Activated naive CD8-positive, alpha-beta T cell treated with anti-CD3 and anti-CD28 coated beads for 36 hours (primary cell): Measurements from ENCODE around the gene SCP2. TPM values are rescaled to one million over a fixed set of nuclear protein-coding genes. Genes with fewer than 3 reads are reported as not detected.

ENCODE experiments used
- DNase-seq: peaks from one replicate; pipeline ENCODE4 v3.0.0; 2021
- H3K27ac Mint-ChIP-seq: one replicate; pipeline ENCODE4 v1.8.0; 2022; ENCODE audit warnings: mild to moderate bottlenecking, moderate library complexity, mixed read lengths
- H3K27me3 Mint-ChIP-seq: one replicate; pipeline ENCODE4 v1.8.0; 2022; ENCODE audit warnings: mild to moderate bottlenecking, mixed read lengths
- H3K36me3 Mint-ChIP-seq: one replicate; pipeline ENCODE4 v1.8.0; 2021; ENCODE audit warnings: mild to moderate bottlenecking, mixed read lengths
- H3K4me1 Mint-ChIP-seq: one replicate; pipeline ENCODE4 v1.8.0; 2021; ENCODE audit warnings: mixed read lengths
- H3K4me3 Mint-ChIP-seq: one replicate; pipeline ENCODE4 v1.8.0; 2022; ENCODE audit warnings: mild to moderate bottlenecking, moderate library complexity, mixed read lengths
- H3K9me3 Mint-ChIP-seq: one replicate; pipeline ENCODE4 v1.8.0; 2022; ENCODE audit warnings: mixed read lengths
- total RNA-seq, 2 experiments: library from RNA; stranded (reverse); gene quantifications; one replicate each; pipeline ENCODE4 v1.2.3, GENCODE V29; 2021

The SCP2 gene
- total RNA-seq, 2 experiments from 2014 or later, result 63.9 to 66.2 TPM

DNA sequence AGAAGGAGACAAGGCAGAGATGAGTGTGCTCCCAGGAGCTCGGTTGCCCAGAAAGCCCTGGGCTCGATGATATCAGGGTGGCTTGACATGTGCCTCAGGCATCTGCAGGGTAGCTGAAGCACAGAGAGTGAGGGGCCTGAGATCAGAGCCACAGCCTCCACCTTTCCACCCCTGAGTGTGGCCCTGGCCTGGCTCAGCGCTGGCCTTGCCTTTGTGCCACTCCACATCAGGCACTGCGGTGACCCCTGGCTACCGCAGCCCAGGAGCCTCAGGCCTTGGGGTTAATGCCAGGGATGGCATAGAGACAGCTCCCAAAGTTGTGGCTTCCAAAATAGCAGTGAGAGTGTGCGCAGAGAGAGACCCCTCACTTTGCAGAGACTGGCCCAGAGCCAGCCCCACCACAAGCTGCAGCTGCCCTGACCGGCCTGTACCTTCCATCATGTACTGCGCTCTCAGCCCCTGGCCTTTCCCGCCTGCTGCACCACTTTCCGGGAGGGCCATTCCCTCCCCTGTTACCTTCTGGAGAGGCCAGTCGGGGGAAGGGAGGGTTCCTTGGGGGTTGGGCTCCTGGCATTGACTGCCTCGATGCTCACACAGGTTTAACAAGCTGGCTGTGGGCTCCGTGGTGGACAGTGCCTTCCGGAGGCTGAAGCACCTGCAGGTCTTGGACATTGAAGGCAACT, 154.4 kb downstream of the SCP2 start:
- no peak for DNase-seq
- Mint-ChIP-seq H3K36me3 (no peaks in the 10 kb centered on the region), H3K4me1 (no peaks in the 10 kb centered on the region), H3K4me3 (no peak overlapping the region), H3K27ac (no peak overlapping the region), H3K27me3 (no peaks in the 10 kb centered on the region), H3K9me3 (no peaks in the 10 kb centered on the region)

DNA sequence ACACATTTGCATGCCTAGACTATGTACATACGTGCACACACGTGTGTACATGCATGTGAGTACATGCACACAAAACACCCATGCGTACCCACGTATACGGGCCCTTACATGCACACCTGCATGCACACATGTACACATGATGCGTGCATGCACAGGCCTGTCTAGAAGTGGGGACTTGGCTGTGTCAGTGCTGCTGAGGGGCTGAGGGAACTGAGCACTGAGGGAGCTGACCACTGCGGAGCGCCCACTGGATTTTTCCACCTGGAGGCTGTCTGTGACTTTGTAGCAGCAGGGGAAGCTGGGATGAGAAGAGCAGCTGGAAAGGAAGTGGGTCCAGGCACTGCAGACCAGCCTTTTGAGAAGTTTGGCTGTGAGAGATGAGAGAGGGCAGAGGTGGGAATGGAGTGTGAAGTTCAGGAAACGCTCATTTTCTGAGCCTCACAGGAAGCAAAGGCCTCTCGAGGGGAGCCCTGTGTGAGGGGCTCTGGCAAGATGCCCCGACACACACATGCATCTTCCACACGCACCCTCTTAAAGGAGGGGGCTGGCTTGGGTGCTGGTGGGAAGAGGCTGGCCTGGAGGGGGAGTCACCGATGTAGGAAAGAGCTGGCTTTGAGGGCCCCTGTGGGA, 155.9 kb downstream of the SCP2 start:
- H3K9me3 Mint-ChIP-seq, result no peaks in the 10 kb centered on the region
- H3K27me3 Mint-ChIP-seq, result no peaks in the 10 kb centered on the region
- no peak overlapping the region for H3K4me3 Mint-ChIP-seq
- DNase-seq, result no peak
- no peaks in the 10 kb centered on the region for H3K4me1 Mint-ChIP-seq
- no peaks in the 10 kb centered on the region for H3K36me3 Mint-ChIP-seq
- no peak overlapping the region for H3K27ac Mint-ChIP-seq

DNA sequence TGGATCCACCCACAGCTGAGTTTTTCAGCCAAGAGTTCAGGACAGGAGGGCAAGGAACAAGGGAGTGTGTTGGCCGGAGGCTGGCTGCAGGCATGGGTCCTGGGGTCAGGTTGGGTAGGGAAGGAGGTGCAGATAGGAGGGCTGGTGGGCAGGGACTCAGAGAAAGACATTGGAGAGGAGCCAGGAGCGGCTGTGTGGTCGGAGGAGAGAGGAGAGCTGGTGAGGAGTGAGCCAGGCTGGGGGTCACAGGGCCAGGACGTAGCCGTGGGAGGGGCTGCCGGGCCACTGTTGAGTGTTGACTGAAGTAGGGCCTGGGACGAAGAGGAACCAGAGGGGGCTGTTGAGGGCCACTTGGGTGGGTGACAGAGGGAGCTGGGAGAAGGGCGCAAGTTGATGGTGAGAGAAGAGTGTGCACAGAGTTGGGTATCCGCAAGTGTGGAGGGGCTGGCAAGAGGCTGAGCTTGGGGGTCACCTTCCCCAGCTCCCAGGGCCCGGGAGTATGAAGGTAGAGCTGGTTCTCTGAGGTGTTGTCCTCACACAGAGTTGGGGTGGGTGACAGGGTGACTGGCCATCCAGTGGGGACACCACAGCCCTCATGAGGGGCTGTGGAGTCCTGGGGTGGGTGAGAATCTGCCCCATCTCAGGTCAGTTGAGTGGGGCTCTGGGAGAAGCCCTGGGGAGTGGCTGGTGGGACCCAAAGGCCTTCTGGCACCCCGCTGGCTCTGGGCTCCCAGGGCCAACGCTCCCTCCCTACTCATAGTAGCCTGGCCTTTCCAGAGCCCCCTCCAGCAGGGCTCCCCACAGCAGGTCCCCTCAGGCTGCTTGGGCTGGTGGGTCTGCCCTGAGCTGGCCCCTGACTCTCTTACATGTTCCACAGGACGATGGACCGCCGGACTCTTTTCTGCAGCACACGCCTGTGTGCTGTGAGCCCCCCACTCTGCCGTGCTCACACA, 156.8 kb downstream of the SCP2 start:
- H3K4me3 Mint-ChIP-seq, result no peak overlapping the region
- H3K27ac Mint-ChIP-seq, result no peak overlapping the region
- no peaks in the 10 kb centered on the region for H3K36me3 Mint-ChIP-seq
- no peaks in the 10 kb centered on the region for H3K4me1 Mint-ChIP-seq
- H3K9me3 Mint-ChIP-seq, result no peaks in the 10 kb centered on the region
- no peaks in the 10 kb centered on the region for H3K27me3 Mint-ChIP-seq
- DNase-seq, result no peak

DNA sequence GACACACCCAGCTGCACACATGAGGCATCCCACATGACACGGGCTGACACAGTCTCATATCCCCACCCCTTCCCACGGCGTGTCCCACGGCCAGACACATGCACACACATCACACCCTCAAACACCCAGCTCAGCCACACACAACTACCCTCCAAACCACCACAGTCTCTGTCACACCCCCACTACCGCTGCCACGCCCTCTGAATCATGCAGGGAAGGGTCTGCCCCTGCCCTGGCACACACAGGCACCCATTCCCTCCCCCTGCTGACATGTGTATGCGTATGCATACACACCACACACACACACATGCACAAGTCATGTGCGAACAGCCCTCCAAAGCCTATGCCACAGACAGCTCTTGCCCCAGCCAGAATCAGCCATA, 157.5 kb downstream of the SCP2 start:
- H3K4me1 Mint-ChIP-seq, result no peaks in the 10 kb centered on the region

DNA sequence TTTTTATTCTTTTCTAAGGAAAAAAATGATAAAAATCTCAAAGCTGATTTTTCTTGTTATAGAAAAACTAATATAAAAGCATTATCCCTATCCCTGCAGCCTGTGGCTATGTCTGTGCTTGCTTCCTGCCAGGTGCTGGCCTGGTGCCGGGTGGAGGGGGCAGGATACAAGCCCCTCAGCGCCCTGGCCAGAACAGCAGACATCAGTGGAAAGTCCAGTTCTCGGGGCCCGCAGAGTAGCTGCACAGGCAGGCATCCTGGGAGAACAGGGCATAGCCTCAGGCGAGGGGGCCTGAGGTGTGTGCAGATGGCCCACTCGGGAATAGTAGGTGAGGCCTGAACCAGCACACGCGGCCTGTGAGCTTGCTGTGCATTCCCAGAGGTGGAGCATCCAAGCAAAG, 158.3 kb downstream of the SCP2 start:
- Mint-ChIP-seq H3K27ac (no peak overlapping the region), H3K4me1 (no peaks in the 10 kb centered on the region), H3K4me3 (no peak overlapping the region), H3K36me3 (no peaks in the 10 kb centered on the region), H3K9me3 (no peaks in the 10 kb centered on the region), H3K27me3 (no peaks in the 10 kb centered on the region)
- no peak for DNase-seq

More for the DNA sequence above, 157.5 kb downstream of the SCP2 start:
- DNase-seq, result no peak
- H3K9me3 Mint-ChIP-seq, result no peaks in the 10 kb centered on the region
- no peak overlapping the region for H3K4me3 Mint-ChIP-seq
- H3K27ac Mint-ChIP-seq, result no peak overlapping the region
- H3K36me3 Mint-ChIP-seq, result no peaks in the 10 kb centered on the region
- no peaks in the 10 kb centered on the region for H3K27me3 Mint-ChIP-seq

DNA sequence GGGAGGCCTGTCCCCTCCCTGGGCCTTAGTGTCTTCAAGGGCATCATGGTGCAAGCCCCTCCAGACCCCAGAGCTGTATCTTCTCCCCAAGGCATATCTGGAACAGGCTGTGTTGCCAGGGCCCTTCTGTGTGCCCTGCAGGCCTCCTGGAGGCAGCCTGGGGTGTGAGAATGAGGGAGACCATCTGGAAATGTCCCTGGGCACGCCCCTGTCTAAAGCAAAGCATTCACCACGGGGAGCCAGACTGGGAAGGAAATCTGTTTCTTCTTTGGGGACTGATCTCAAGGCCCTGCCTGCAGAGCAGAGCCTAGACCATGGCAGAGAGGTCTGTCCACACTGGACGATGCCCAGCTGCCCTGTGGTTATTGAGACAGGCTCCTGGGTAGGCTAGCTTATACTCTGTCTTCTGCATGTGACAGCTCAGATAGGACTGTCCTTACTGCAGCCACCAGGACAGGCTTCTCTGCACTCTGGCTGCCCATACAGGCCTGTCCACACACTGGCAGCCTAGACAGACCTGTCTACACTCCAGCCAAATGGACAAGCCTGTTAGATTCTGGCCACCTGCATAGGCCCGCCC, 159.5 kb downstream of the SCP2 start:
- no peaks in the 10 kb centered on the region for H3K9me3 Mint-ChIP-seq
- H3K27me3 Mint-ChIP-seq, result no peaks in the 10 kb centered on the region
- no peak overlapping the region for H3K27ac Mint-ChIP-seq
- no peaks in the 10 kb centered on the region for H3K36me3 Mint-ChIP-seq
- DNase-seq, result no peak
- H3K4me3 Mint-ChIP-seq, result no peak overlapping the region
- no peaks in the 10 kb centered on the region for H3K4me1 Mint-ChIP-seq

DNA sequence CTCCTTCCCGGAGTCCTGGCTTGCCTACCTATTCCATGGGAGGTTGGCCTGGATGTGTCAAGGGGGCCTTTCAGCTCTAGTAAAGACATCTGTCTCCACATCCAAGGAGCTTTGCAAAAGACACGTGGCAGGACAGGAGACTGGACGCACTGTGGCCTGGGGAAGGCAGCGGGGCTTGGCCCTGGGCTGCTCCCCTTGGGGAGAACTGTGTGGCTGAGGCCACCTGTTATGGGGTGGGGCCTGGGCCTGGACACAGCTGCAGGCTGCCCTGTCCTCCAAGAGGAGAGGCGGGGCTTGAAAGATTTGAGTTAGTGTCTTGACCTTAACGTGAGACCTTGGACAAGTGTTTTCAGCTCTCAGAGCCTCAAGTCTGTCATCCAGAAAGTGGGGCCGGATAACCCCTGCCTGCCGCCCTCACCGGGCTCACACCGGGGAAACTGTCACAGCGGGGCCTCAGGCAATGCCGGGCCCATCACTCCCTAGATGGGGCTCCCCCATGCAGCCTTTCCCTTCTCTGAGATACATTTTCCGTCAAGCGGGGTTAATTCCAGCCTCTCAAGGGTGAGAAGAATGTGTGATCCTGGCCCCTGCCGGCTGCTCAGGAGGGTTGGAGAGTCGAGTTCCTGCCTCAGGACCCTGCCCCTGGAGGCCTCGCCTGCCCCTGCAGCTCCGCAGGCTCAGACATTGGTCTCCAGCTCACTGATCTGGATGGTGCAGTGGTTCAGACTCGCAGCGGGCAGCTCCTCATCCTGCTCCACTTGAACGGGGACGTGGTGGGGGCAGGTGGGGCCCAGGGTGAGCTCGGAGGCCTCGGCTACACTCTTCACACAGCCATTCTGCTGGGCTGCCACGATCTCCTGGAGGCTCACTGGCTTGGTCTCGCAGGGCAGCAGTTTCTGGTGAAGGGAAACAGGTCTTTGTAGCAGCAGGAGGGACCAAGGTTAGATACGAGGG, 160.5 kb downstream of the SCP2 start:
- H3K27ac Mint-ChIP-seq, result no peak overlapping the region
- no peak for DNase-seq
- no peaks in the 10 kb centered on the region for H3K9me3 Mint-ChIP-seq
- H3K27me3 Mint-ChIP-seq, result no peaks in the 10 kb centered on the region
- no peaks in the 10 kb centered on the region for H3K4me1 Mint-ChIP-seq
- no peak overlapping the region for H3K4me3 Mint-ChIP-seq
- H3K36me3 Mint-ChIP-seq, result no peaks in the 10 kb centered on the region

DNA sequence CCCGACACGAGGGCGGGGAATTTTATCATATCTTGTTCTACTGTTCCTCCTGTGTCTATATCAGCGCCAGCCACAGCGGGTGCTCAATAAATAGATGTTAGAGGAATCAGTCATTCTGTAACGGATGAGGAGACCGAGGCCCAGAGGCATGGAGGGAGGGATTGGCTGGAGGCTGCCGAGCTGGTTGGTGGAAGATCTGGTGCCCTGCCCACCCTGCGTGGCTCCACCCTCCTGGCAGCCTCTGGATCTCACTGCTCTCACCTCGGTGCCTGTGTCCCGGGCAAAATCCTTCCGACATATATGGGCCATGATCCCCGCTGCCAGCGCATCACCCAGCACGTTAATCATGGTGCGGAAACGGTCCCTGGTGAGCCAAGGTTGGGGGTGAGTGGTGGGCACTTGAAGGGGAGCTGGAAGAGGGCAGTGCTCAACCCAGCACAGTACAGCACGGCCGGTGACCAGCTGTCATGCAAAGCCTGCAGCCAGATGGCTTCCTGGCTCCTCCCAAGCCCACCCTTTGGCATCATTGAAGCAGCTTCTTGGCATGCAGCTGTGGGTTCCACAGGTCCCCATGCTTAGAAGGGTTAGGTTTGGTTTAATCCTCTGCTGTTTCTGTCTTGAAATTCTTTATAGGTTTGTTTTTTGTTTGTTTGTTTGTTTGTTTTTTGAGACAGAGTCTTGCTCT, 161.7 kb downstream of the SCP2 start:
- no peaks in the 10 kb centered on the region for H3K27me3 Mint-ChIP-seq
- H3K9me3 Mint-ChIP-seq, result no peaks in the 10 kb centered on the region
- DNase-seq, result no peak
- H3K4me1 Mint-ChIP-seq, result no peaks in the 10 kb centered on the region
- H3K36me3 Mint-ChIP-seq, result no peaks in the 10 kb centered on the region
- H3K4me3 Mint-ChIP-seq, result no peak overlapping the region
- H3K27ac Mint-ChIP-seq, result no peak overlapping the region

DNA sequence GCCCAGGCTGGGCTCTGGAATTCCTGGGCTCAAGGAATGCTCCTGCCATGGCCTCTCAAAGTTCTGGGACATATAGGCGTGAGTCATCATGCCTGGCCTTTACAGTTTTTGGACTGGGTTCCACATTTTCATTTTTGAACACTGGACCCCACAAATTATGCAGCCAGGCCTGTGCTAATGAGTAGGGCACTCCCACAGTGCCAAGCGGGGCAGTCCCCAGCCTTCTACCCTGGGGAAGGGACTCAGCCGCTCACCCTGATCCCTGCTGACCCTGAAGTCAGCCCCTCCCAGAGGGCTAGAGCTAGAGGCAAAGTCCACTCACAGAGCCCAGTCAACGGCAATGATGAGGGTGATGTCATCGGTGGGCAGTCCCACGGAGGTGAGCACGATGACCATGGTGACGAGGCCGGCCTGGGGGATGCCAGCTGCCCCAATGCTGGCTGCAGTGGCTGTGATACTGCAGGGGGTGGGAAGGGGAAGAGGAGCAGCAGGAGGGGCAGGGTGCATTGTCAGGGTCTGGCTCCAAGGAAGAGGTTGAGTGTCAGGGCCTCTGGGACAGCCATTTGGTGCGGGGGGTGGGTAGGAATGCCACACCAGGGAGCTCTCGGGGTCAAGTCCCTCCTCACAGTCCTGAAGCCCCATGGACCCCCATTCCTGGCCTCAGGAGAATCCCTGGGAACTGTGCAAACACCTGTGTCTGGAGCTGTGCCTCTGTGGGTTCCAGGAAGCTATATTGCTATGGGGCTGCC, 162.6 kb downstream of the SCP2 start:
- Mint-ChIP-seq H3K9me3 (no peaks in the 10 kb centered on the region), H3K36me3 (no peaks in the 10 kb centered on the region), H3K27me3 (no peaks in the 10 kb centered on the region), H3K4me3 (no peak overlapping the region), H3K4me1 (no peaks in the 10 kb centered on the region), H3K27ac (no peak overlapping the region)
- no peak for DNase-seq

DNA sequence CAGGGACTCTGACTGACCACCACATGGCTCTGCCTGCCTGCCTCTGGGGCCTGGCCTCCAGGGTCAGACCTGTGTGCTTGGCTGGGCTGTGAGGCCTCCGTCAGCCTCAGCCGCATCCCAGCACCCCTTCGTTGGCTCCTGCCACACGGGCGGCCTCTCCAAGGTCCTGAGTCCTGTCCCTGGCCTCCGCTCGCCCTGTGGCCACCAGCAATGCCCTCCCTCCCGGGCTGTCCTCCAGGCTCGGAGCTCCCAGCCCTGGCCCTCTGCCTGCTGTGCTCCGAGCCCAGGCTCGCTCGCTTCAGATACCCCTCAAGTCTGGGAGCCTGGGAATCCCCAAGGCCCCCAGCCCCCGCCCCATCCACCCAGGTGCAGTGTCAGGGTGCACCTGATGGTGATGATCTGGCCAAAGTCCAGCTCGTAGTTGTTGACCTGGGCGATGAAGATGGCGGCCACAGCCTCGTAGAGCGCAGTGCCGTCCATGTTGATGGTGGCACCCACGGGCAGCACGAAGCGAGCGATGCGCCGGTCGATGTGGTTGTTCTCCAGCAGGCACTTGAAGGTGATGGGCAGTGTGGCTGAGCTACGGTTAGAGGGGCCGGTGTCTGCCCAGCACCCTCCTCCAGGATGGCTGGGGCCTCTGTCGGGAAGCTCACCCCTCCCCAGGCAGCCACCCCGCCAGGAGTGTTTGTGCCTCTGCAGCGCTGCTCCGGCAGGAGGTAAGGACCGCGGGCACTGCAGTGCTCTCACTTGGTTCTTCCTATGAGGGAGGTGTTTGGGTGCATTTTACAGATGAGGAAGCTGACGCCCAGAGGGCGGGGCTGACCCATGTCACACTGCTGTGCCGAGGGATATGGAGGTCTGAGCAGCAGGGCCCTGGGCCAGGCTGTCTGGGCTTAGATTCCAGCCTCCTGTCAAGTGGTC, 163.4 kb downstream of the SCP2 start:
- Mint-ChIP-seq H3K27me3 (no peaks in the 10 kb centered on the region), H3K9me3 (no peaks in the 10 kb centered on the region), H3K36me3 (no peaks in the 10 kb centered on the region), H3K4me1 (no peaks in the 10 kb centered on the region), H3K4me3 (no peak overlapping the region), H3K27ac (no peak overlapping the region)
- DNase-seq, result no peak

DNA sequence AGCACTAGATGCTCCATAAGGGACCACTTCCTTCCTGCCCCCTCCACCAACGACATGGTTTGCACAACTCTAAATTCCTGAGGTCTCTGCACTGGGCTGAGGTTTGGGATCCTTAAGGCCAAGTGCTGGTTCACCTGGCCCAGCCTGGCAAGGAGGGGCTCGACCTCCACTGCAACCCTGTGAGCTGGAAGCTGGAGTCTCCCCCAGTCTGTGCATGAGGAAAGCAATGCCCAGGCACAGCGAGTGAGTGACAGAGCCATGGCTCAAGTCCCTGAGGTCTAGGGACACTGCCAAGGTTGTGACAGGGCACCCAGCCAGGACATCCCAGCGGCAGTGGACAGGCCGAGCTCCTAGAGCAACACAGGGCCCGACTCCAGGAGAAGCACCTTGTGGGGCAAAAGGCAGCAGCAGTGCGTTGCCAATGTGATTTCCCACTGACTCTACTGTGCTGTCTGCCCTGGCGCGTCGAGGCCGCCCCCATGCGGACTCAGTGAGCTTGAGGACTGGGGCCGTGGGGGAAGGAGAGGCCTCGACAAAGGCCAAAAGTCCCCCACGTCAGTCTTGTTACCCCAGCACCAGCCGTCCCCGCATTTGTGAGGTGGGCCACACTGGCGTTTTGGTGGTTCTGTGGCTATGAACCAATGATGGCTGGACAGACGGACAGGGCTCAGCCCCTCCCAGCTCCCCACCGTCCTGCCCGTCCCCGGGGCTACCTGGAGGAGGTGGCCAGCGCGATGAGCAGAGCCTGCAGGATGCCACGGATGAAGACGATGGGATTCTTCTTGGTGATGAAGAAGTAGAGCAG, 165.0 kb downstream of the SCP2 start:
- H3K4me1 Mint-ChIP-seq, result no peaks in the 10 kb centered on the region
- H3K27me3 Mint-ChIP-seq, result no peaks in the 10 kb centered on the region
- no peak for DNase-seq

More for the DNA sequence above, 165.0 kb downstream of the SCP2 start:
- no peaks in the 10 kb centered on the region for H3K36me3 Mint-ChIP-seq
- no peaks in the 10 kb centered on the region for H3K9me3 Mint-ChIP-seq
- no peak overlapping the region for H3K4me3 Mint-ChIP-seq
- H3K27ac Mint-ChIP-seq, result no peak overlapping the region
